HUES6 (cell line): ENCODE measurements around the gene DENND6B.
"Not testable (repeated sequence)": the region's sequence is repeated elsewhere in the genome, so short reads cannot be mapped to it uniquely, and the experiment has no call there.

ENCODE experiments used
- H3K27ac ChIP-seq: 2 replicates; pipeline ENCODE4 v1.7.0; 2013; ENCODE audit warnings: low read depth, mild to moderate bottlenecking, low read length, inconsistent platforms
- H3K27me3 ChIP-seq: 2 replicates; pipeline ENCODE4 v1.6.1; 2013; ENCODE audit warnings: low read length; ENCODE audit not compliant: control insufficient read depth, insufficient read depth
- H3K36me3 ChIP-seq: 2 replicates; pipeline ENCODE4 v1.6.1; 2013; ENCODE audit warnings: low read length; ENCODE audit not compliant: control insufficient read depth, insufficient read depth
- H3K4me1 ChIP-seq: 2 replicates; pipeline ENCODE4 v1.6.1; 2013; ENCODE audit warnings: low read length; ENCODE audit not compliant: control insufficient read depth, insufficient read depth
- H3K4me3 ChIP-seq: 2 replicates; pipeline ENCODE4 v1.5.1; 2013; ENCODE audit warnings: low read depth, low read length
- H3K9ac ChIP-seq: one replicate; pipeline ENCODE4 v1.6.1; 2013; ENCODE audit warnings: mild to moderate bottlenecking, low read length
- H3K9me3 ChIP-seq: 2 replicates; pipeline ENCODE4 v1.6.1; 2013; ENCODE audit warnings: low read depth, low read length; ENCODE audit not compliant: control insufficient read depth, insufficient read depth

The DENND6B gene

GRCh38 chr22:50326956-50327710, at the start of gene DENND6B:
Gene DENND6B (minus strand): TSS chr22:50327012. CDS start chr22:50326988, 24 bp downstream.
- Histone ChIP-seq H3K9ac (peak within 1 kb of the TSS; percentile 95), H3K9me3 (no peaks in the 10 kb centered on the region), H3K27ac (peak within 1 kb of the TSS; percentile 86; the same call in 1 of the 2 replicates), H3K4me1 (peaks cover 7% of the 10 kb centered on the region), H3K4me3 (peak within 1 kb of the TSS; percentile 87), H3K27me3 (peaks cover 22% of the 10 kb centered on the region), H3K36me3 (no peaks in the 10 kb centered on the region)

GRCh38 chr22:50376085-50376651, 49.4 kb upstream of the DENND6B start:
- Histone ChIP-seq H3K9ac (no peak overlapping the region), H3K9me3 (no peaks in the 10 kb centered on the region), H3K36me3 (peaks cover 47% of the 10 kb centered on the region), H3K27ac (no peak overlapping the region), H3K4me1 (no peaks in the 10 kb centered on the region), H3K4me3 (no peak overlapping the region), H3K27me3 (no peaks in the 10 kb centered on the region)

- Histone ChIP-seq H3K27ac (no peak overlapping the region), H3K9ac (no peak overlapping the region), H3K4me3 (no peak overlapping the region), H3K27me3 (no peaks in the 10 kb centered on the region), H3K4me1 (no peaks in the 10 kb centered on the region), H3K36me3 (peaks cover 37% of the 10 kb centered on the region), H3K9me3 (no peaks in the 10 kb centered on the region)
Measured at GRCh38 chr22:50371101-50371648, 44.4 kb upstream of the DENND6B start.

GRCh38 chr22:50367778-50368500, 41.1 kb upstream of the DENND6B start:
- Histone ChIP-seq H3K9ac (no peak overlapping the region), H3K27ac (no peak overlapping the region), H3K27me3 (no peaks in the 10 kb centered on the region), H3K4me3 (no peak overlapping the region), H3K4me1 (no peaks in the 10 kb centered on the region), H3K36me3 (peaks cover 14% of the 10 kb centered on the region), H3K9me3 (no peaks in the 10 kb centered on the region)

GRCh38 chr22:50363803-50364194, 37.0 kb upstream of the DENND6B start:
- H3K4me3 ChIP-seq, H3K9me3 ChIP-seq, H3K4me1 ChIP-seq, H3K9ac ChIP-seq, H3K27me3 ChIP-seq, H3K27ac ChIP-seq: not testable (repeated sequence)
- peaks cover 12% of the 10 kb centered on the region for H3K36me3 ChIP-seq

- H3K27me3 ChIP-seq, result no peaks in the 10 kb centered on the region
Measured at GRCh38 chr22:50363166-50363802, 36.5 kb upstream of the DENND6B start.

GRCh38 chr22:50361688-50362087, 34.9 kb upstream of the DENND6B start:
- H3K27me3 ChIP-seq, result no peaks in the 10 kb centered on the region
- H3K36me3 ChIP-seq, result peaks cover 9% of the 10 kb centered on the region
- peaks cover 3% of the 10 kb centered on the region; the same call in 1 of the 2 replicates for H3K4me1 ChIP-seq
- no peak overlapping the region for H3K4me3 ChIP-seq
- H3K9me3 ChIP-seq, result no peaks in the 10 kb centered on the region
- H3K9ac ChIP-seq, result no peak overlapping the region
- H3K27ac ChIP-seq, result no peak overlapping the region

More at GRCh38 chr22:50363166-50363802, 36.5 kb upstream of the DENND6B start:
- no peak overlapping the region for H3K9ac ChIP-seq
- H3K27ac ChIP-seq, result no peak overlapping the region
- peaks cover 3% of the 10 kb centered on the region; the same call in 1 of the 2 replicates for H3K4me1 ChIP-seq
- H3K36me3 ChIP-seq, result peaks cover 9% of the 10 kb centered on the region
- no peak overlapping the region for H3K4me3 ChIP-seq
- no peaks in the 10 kb centered on the region for H3K9me3 ChIP-seq

- H3K27me3 ChIP-seq, result no peaks in the 10 kb centered on the region
- H3K9me3 ChIP-seq, result no peaks in the 10 kb centered on the region
- H3K36me3 ChIP-seq, result peaks cover 9% of the 10 kb centered on the region
- no peak overlapping the region for H3K27ac ChIP-seq
- H3K4me1 ChIP-seq, result peaks cover 3% of the 10 kb centered on the region; the same call in 1 of the 2 replicates
- H3K4me3 ChIP-seq, result no peak overlapping the region
- H3K9ac ChIP-seq, result no peak overlapping the region
Measured at GRCh38 chr22:50361222-50361621, 34.4 kb upstream of the DENND6B start.

GRCh38 chr22:50360578-50360977, 33.8 kb upstream of the DENND6B start:
- Histone ChIP-seq H3K36me3 (peaks cover 9% of the 10 kb centered on the region), H3K27me3 (no peaks in the 10 kb centered on the region), H3K4me3 (no peak overlapping the region), H3K27ac (no peak overlapping the region), H3K9me3 (no peaks in the 10 kb centered on the region), H3K9ac (no peak overlapping the region), H3K4me1 (peaks cover 3% of the 10 kb centered on the region; the same call in 1 of the 2 replicates)

GRCh38 chr22:50357756-50358155, 30.9 kb upstream of the DENND6B start:
- H3K4me3 ChIP-seq, result no peak overlapping the region
- peaks cover 14% of the 10 kb centered on the region for H3K36me3 ChIP-seq
- H3K27me3 ChIP-seq, result no peaks in the 10 kb centered on the region
- peaks cover 3% of the 10 kb centered on the region; the same call in 1 of the 2 replicates for H3K4me1 ChIP-seq
- no peak overlapping the region for H3K27ac ChIP-seq
- H3K9ac ChIP-seq, result no peak overlapping the region
- H3K9me3 ChIP-seq, result no peaks in the 10 kb centered on the region
